Stimulated activated CD8-positive, alpha-beta memory T cell treated with anti-CD3 and anti-CD28 coated beads, Interleukin-4, amount 100 ng/mL, for 1 hour (primary cell): ENCODE measurements around the gene CREB3L1.

Source experiments
- DNase-seq, 2 donors: peaks; one replicate each; pipeline ENCODE4 v3.0.0-alpha.2; 2020; ENCODE audit warnings: low read depth in 2 of 2, low spot score in 1 of 2

CREB3L1 gene

DNA sequence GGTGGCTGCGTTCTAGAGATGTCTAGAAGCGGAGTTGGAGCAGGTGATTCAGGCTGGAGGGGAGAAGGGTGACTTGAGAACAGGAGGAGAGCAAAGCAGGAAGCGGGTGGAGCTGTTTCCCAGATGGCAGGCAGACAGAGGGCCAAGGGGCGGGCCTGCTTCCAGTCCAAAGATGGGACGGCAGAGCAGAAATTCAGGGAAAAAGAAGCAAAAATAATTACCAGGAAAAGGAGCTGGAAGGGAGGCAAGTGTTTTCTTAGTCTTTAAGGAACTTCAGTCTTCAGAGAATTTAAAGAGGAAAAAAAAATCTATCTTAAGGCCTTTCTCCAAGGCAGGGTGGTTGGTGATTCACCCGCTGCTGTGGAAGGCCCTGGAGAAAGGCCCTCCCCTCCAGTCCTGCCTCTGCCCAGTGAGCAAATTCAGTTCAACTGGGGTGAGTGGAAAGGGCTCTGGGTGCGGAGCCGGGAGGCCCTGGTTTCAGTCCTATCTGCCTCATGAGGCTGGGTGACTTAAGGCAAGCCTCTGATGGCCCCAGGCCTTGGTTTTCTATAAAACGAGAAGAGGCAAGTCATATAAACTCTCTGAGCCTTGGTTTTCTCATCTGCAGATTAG is 4.5 kb upstream of the CREB3L1 start:
- no peak for DNase-seq

DNA sequence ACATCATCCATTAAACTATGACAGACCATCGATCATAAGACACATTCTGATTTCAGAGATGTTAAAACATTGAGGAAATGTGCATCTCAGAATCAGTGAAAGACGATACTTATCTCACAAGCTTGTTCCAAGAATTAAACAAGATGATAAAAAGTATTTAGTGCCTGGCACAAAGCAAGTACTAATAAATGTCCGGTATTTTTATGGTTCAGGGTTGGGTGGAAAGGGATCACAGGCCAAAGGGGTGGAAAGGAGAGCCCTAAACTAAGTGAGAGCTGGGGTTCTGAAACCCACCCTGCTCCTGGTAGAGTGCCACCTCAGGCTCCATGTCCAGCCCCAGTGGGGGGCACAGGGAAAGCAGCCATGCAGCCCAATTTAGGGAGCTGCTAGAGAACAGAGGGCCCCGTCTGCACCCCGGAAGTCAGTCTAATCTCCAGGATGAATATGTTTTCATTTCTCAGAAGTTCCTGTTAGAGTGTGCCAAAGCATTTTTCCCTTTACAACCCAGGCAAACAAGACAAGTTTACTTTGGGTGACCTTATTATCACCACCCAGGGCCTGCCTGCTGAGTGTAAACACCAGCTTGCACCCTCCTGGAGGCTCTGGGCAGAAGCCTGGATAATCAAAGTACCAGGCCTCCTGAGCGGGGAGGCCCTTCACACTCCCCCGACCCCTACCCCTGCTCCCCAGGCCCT is 3.8 kb upstream of the CREB3L1 start:
- no peak for DNase-seq

DNA sequence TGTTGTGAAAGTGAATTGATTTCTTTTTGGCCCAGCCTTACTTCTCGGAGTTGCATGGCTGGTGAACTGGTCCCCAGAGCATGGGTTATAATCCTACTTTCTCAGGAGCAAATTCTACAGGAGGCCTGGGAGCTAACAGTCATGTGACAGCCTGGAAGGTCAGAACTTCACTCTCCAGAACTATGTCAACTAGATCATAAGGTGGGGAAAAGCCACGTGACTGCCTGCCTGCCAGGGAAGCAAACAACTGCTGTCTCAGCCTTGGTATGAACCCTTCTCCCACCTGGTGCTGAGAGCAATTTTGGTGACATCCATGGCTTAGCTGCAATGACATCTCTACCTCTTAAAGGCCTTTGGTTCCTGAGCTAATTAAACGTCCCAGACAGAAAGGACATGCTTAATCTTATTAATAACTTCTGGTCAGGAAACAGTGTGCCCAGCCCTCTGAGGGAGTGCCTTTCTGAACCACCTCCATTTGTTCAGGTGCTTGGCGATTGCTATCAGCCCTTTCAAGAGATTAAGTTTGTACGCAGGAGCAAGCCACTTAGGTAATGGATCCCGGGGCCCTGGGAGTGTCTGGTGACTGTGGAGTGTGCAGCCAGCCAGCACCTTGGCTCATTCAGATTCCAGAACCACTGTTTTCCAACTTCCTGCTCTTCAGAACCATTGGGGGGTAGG is 1.4 kb upstream of the CREB3L1 start:
- DNase-seq, result no peak

DNA sequence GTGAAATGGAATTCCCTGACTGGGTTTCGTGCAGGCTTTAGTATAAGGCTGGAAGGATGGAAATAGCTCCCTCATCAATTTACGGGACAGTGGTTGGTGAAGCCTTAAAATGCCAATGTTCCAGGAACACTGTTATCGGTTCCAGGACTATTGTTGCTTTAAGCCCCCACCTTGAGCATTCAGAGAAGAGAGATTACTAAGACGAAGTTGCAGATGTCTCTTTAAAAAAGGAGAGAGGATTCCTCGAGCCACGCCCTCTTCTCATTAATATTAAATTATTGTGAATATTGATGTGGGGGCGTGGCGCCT is 195 bp upstream of the CREB3L1 start:
- no peak for DNase-seq

DNA sequence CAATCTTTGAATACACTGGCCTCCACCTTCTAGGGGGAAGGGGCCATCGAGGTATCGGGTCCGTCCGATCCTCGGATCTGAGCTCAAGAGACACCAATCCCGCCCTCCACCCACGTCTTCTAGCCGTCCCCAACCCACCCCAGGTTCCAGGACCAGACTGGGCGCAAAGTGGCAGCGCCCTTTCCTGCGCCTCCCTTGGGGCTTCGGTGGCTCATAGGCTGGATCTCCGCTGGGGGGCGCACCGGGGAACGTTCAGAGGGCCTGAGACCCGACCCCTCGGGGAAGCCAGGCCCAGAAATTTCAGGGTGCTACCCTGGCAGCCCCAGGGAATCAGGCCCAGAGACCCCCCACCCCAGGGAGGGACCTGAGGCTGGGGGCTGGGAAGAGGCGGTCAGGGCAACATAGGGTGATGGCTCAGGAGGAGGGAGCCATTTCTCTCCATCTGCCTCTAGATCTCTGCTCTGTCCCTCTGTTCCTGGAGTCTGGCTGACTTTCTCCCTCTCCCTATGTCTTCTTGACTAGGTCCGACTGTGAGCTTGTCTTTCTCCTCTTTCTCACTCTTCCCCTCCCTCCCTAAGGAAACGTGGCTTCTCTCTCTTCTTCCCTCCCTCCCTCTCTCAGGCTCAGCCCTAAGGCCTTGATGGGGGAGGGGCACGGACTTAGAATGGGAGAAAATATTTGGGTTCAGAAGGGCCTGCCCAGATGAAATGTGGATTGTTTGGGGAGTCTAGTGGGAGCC is 1.1 kb downstream of the CREB3L1 start:
- no peak for DNase-seq

DNA sequence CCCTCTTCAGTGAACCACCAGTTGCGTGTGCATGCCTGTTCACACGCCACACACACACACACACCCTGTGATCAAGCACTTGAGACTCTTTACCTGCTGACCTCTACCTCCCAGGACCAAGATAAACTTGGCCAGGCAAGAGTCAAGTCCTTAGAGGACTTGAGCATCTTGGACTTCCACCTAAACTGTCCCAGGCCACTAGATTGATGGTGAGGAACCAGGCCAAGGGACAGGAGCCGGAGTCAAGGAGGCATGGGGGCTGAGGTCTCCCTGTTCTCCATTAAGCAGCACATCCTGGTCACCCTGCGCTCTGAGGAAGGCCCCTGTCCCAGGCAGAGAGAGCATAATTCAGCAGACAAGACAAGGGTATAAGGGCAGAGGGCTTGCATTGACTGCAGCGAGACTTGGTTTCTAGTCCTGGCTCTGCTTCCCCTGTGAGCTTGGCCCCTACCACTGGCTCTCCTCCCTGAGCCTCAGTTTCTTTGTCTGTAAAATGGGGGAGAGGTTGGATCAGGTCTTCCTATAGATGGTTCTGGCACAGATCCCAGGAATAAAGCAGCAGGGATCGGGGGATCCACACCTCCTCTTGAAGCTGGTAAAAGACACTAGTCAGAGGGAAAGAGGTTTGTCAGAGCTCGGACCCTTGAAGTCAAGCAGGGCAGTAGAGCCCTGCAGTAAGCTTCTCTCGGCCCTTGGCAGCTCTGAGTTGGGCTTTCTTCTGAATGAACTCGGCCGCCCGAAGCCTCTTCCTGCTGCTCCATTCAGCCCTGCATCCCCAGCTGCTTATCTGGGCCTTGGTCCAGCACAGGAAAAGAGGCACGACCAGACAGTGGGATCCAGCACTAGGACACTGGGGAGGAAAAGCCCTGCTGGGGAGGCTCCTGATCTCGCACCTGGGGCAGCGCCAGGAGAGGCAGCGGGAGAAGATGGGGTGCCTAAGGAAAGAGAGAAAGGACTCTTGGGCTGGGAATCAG is 2.0 kb downstream of the CREB3L1 start:
- no peak for DNase-seq

DNA sequence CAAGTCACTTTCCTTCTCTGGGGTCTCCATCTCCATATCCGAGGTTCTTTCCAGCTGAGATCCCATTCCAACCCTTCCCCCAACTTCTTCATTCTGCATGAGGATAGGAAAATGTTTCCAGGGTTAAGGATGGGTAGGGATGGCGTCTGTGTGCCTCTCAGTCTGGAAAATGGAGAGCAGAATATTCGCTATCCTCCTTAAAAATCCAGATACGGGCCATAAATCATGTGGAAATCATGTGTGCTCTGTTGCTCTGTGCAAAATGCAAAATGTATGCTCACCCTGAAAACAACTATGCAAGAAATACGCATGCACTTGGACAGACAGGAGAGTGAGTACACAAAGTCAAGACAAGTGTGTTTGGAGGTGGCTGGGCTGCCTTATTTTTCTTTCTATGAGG is 3.2 kb downstream of the CREB3L1 start:
- DNase-seq, result no peak

DNA sequence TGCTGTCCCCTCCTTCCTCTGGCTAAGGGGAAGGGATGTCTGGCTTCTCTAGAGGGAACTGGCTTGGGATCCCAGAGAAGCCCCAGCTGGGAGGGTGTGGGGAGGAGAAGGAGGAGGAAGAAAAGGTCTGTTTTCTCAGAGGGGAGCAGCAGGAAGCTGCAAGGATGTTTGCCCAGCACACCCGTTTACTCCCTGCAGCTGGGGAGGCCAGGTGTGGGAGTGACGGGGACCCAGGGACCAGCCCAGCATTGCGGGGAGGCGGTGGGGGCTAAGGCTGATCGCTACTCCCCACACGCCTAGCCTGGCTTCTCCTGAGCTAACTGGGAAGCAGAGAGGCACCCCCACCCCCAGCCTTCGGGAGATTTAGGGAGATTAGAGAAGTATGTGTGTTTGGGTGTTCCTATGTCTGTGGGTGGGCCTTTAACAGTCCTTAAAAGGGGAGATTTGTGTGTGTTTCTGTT is 3.9 kb downstream of the CREB3L1 start:
- no peak for DNase-seq

DNA sequence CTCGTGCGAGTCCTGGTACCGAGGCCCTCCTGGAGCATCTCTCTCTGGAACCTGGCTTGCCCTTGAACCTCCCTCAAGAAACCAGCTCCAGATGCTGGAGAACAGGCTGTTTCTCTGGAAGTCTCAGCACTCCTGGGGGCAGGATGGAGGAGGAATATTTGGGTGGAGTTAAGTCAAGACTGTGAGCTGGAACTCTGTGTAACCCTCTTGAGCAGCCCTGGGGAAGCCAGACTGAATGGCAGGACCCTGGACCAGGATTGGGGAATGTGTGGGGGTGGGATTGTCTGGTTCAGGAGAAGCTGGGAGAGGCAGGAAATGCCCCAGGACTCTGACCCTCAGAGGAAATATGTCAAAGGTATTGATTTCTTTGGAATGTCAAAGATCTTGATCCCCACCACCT is 7.7 kb downstream of the CREB3L1 start:
- DNase-seq, result no peak

DNA sequence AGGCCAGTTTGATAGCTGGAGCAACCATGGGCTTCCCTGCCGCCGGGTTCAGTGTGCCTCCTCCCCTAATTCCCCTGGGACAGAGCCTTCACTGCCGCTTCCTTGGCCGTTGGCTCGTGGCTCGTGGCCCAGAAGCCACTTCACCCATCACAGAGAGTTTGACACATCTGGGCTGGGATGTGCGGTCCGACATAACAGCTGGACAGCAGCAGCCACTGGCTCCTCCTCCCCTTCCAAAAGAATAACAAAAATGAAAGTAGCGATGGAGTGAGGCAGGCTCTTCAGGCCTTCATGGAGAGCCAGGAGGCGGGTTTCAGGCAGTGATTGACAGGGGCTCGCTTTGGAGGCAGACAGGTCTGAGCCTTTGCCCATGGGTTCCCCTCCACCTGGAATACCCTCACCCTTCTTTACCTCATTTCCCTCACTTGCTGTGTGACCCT is 8.2 kb downstream of the CREB3L1 start:
- DNase-seq, result no peak

DNA sequence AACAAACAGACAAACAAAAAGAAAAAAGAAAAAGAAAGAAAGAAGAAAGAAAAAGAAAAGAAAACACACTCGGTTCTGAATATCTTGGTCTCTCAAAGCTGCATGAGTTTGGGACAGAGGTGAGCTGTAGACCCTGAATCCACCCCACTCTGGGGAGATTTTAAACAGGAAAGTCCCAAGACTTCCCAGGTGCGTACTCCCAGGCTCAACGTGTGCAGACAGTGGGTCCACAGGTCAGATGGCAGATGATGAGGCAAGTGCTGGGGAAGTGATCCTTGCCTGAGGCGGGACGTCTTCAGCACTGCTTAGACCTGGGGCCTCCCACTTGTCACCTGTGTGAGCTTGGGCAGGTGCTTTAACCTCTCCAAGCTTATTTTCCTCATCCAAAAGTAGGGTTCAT is 9.3 kb downstream of the CREB3L1 start:
- DNase-seq, result no peak

DNA sequence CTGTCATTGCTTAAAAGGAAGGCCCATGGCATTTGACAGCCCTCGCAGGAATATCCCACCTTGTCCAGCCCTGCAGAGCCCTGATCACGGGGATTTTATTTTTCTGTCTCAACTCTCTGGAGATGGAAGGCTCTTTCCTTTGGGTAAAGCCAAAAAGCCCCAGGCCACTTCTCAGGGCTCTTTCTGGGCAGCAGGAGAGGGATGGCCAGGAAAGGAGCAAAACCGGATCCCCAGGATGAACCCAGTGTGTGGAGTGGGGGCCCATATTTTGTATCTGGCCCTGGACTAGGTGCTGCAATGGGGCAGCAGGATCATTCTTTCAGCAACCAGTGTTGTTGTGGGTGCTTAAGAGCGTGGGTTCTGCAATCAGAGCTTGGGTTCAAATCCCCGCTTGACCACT is 11.0 kb downstream of the CREB3L1 start:
- DNase-seq, result no peak

DNA sequence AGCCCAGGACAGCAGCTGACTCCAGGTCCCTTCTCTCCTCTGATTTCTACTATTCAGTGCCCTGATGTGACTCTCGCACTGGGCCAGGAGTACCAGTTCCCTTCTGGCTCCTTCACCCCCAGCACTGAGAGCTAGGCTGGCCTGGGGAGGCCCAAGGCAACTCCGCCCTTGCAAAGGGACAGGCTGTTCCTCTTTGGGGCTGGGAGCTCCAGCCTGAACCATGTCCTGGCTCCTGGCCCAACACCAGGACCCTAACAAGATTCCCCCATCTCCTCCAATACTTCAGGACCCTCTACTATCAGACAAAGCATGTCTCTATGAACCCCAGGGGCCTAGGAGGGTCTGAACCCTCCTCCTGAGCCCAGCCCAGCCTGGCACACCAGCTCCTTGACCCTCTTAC is 12.5 kb downstream of the CREB3L1 start:
- DNase-seq, result no peak

DNA sequence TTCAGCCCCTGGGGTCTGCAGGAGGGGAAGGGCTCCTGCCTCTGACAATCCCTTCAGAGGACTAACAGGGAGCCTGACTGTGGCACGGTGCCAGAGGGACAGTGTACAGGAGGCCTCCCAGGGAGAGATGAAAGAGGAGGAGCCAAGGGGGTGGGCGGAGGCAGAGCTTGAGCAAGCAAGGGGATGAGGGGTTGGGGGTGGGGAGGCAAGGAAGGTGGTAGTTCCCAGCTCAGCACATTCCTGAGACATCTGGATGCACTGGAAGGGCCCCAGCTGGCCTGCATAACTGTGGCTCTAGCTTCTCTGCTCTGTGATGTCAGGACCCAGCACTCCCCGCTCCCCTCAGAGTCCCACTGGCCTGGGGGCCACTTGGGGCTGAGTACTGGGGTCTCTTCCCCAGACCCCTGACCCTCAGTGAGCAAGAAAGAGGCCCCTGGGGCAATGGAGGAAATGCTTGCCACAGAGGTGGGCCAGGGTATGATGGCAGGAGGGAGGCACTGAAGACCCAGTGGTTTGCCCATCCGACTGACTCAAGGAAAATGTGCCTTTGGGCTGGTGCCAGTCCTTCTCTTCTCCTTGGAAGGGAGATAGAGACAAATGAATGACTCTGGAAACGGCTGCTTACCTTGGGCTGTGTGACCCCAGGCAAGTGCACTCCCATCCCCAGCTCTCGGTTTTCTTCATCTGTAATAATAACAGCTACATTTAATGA is 13.3 kb downstream of the CREB3L1 start:
- DNase-seq, result no peak

DNA sequence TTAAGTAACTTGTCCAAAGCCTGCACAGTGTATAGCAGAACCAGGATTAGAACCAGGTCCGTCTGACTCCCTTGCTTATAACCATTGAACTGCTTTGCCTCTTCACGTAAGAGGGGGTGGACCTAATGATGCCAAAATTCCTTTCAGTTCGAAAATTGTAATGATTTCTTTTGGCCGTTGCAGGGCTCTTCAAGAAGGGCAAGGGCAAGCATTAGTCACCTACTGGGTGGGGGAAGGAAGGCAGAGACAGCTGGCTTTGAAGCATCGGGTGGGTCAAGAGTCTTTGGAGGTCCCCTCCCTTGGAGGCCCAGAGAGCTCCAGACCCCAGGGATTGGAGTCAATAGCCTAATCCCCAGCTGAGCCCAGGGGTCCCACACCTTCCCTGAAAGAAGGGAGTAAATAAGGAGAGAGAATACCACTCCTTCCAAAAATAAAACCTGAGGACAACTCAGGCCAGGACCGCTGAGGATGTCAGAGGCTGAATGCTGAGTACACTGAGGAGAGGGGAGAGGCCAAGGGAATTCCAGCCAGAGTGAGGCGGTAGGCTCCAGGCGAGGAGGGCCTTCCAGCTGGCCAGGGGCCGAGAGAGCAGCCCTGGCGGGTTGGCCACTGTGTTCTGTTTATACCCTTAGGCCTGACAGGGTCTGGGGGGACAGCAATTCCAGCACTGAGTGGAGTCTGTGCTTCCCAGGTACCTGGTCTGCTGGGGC is 14.1 kb downstream of the CREB3L1 start:
- DNase-seq, result no peak

DNA sequence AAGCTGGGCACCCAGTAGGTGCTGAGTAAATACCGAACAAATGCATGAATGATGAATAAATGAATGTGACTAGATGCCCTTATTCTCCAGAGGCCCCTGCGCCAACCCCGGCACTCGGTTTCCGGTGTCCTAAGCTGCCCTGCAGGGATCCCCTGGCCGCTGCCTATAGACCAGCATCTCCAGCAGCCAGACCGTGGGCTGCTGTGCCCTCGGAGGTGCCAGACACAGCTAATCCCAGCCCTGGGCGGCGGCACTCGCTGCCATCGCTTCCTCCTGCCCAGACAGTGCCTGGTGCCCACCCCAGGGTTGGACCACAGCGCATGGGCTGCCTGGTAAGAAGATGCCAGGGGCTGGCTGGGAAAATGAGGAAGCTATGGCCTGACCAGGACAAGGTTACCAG is 15.6 kb downstream of the CREB3L1 start:
- no peak for DNase-seq

DNA sequence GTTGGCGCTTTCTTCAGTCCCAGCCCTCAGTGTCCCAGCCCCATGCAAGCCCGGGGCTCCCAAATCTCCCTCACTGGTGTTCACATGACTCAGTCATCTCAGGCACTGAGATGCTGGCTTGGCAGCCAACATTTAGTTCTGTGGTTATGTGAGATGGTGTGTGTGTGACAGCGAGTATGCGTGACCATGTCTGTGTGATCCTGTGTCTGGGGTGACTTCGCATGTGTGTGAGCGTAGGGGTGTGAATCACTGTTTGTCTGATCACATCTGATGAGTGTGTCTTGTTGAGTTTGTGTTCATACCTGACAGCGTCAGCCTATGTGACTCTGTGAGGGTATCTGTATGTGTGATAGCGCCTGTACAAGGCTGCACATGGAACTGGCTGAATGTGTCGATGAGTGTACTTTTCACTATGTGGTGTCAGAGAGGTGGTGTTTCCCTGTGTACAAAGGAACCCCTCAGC is 16.2 kb downstream of the CREB3L1 start:
- no peak for DNase-seq

DNA sequence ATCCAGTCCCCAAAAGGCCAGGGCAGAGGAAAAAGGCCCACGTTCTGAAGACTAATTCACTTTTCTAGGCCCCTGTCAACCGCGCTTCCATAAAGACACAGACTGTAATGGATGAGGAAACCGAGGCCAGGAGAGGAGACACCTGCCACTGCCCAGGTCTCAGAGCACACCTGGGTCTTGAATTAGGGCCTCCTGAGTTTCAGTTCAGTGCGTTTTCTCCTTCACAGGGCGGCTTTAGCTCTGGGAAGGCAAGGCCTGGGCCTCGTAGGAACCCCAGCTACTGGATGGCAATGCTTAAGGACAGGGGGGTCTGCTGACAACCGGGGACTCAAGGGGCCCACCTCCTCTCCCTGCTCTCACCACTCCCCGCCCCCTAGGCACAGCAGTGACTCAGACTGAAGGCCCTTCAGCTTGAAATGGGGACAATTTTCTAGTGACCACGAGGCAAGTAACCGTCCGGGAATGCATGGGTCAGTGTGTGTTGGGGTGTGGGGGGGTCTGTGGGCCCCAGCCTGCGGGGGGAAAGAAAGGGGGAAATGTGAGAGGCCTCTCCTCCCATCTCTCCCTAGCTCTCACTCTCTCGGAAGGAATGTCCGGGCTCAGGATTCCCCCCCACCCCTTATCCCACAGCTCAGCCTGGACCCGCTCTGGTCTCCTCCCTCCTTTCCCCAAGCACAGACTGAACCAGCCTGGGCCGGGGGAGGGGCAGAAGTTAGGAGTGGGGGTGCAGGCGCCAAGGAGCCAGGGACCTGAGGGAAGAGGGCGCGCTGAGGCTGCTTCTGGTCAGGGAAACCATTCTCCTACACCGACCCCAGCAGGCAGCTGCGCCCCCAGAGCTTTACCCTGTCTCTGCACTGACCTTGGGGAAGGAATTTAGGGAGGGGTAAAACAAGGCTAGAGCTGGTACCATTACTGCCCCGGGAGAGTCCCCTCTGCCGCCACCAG is 17.2 kb downstream of the CREB3L1 start:
- no peak for DNase-seq
